Measurements from ENCODE around the gene TESK1. TPM values are rescaled to one million over a fixed set of nuclear protein-coding genes. Genes with fewer than 3 reads are reported as not detected.
A peak's percentile ranks its signal among the peaks of the same experiment; 100 is the strongest.
"Not testable (repeated sequence)": the region's sequence is repeated elsewhere in the genome, so short reads cannot be mapped to it uniquely, and the experiment has no call there.

Gene TESK1
- total and polyA plus RNA-seq, 2 of the 4 experiments (the other 2 are of a cell fraction), result 3.4 to 21.0 TPM

GRCh38 chr9:35579130-35579529 is 25.9 kb upstream of the TESK1 start:
- Histone ChIP-seq H3K4me3 (ENCODE audit: insufficient read depth, low read depth, low read length) (no peak overlapping the region), H3K9me1 (ENCODE audit: insufficient read depth, low read length) (no peaks in the 10 kb centered on the region), H3K36me3 (ENCODE audit: control insufficient read depth, insufficient read depth, low read length) (no peaks in the 10 kb centered on the region), H3K9ac (ENCODE audit: low read depth, low read length) (no peak overlapping the region), H3K27ac (ENCODE audit: insufficient read depth, low read length) (no peak overlapping the region), H4K8ac (ENCODE audit: low read depth in 2 of 2, low read length in 2 of 2) (no peak overlapping the region), H4K5ac (ENCODE audit: low read depth, low read length) (no peak overlapping the region), H3K56ac (ENCODE audit: extremely low read depth, insufficient read depth, low read length) (no peak overlapping the region), H2BK20ac (ENCODE audit: low read depth, low read length) (no peak overlapping the region), H3K9me3 (ENCODE audit: control insufficient read depth, insufficient read depth, low read length) (peaks cover 11% of the 10 kb centered on the region), H4K20me1 (ENCODE audit: insufficient read depth, low read length) (no peaks in the 10 kb centered on the region), H2BK5ac (ENCODE audit: low read depth, low read length, poor library complexity, severe bottlenecking) (no peak overlapping the region), H4K91ac (ENCODE audit: insufficient read depth, low read depth, low read length) (no peak overlapping the region), H3K4me1 (ENCODE audit: control insufficient read depth, insufficient read depth, low read length) (no peaks in the 10 kb centered on the region), H2AFZ (replicated peaks; ENCODE audit: low read length, poor library complexity) (no peak overlapping the region), H3K27me3 (ENCODE audit: control insufficient read depth, insufficient read depth, low read length) (peaks cover 8% of the 10 kb centered on the region), H3K4me2 (ENCODE audit: low read depth, low read length) (no peak overlapping the region), H3K23ac (ENCODE audit: low read depth, low read length) (no peak overlapping the region), H3K14ac (replicated peaks; ENCODE audit: low read depth, low read length) (no peak overlapping the region), H2AK5ac (ENCODE audit: low read depth, low read length) (no peak overlapping the region), H3K4ac (ENCODE audit: low read depth, low read length) (no peak overlapping the region), H2AK9ac (replicated peaks; ENCODE audit: low read depth, low read length, poor library complexity) (no peak overlapping the region), H2BK15ac (ENCODE audit: low read depth, low read length) (no peak overlapping the region), H3K79me1 (ENCODE audit: low read depth in 1 of 2, low read length in 2 of 2) (no peaks in the 10 kb centered on the region), H3K18ac (ENCODE audit: low read depth, low read length) (no peak overlapping the region), H2BK120ac (ENCODE audit: low read depth, low read length) (no peak overlapping the region)
- BruUV-seq (replicated peaks), result no TSS peak
- ATAC-seq (ENCODE audit: low read depth) (no peak), DNase-seq (peak; percentile 19)
- intact Hi-C loops (cut with micrococcal nuclease), result no loop called here
- in situ Hi-C loops (cut with MboI; ENCODE audit: low sequenced_read_pairs), result no loop called here
- TF ChIP-seq RCOR1 (IDR thresholded peaks at IDR 0.05; ENCODE audit: insufficient replicate concordance, low read length) (no peak), MAZ (IDR thresholded peaks at IDR 0.05; ENCODE audit: borderline replicate concordance, low read depth, low read length) (no peak), SMC3 (IDR thresholded peaks at IDR 0.05; ENCODE audit: low read depth, low read length) (no peak)
- ChIA-PET CTCF (no interaction called here), POLR2A (ENCODE audit: unreplicated experiment) (no interaction called here)
- no CpG with 5 or more reads among the region's 1 CpG for WGBS, 2 experiments (ENCODE audit: extremely low coverage in 2 of 2, insufficient read length in 1 of 2)
- dilution Hi-C loops (cut with HindIII; ENCODE audit: low sequenced_read_pairs, unreplicated experiment), result no loop called here

- WGBS, 2 experiments (ENCODE audit: extremely low coverage in 2 of 2, insufficient read length in 1 of 2), result 67% methylated on average over 1 of the region's 1 CpG; no CpG with 5 or more reads in 1 of the 2 experiments
- intact Hi-C loops (cut with micrococcal nuclease), result not testable (repeated sequence)
Observed at GRCh38 chr9:35579659-35580227, 25.3 kb upstream of the TESK1 start.

More at GRCh38 chr9:35579659-35580227, 25.3 kb upstream of the TESK1 start:
- H2BK15ac ChIP-seq (ENCODE audit: low read depth, low read length); H2AK5ac ChIP-seq (ENCODE audit: low read depth, low read length); in situ Hi-C loops (cut with MboI; ENCODE audit: low sequenced_read_pairs); DNase-seq; H3K9me1 ChIP-seq (ENCODE audit: insufficient read depth, low read length); H3K4me3 ChIP-seq (ENCODE audit: insufficient read depth, low read depth, low read length); H2BK120ac ChIP-seq (ENCODE audit: low read depth, low read length); H3K4me2 ChIP-seq (ENCODE audit: low read depth, low read length); H3K4ac ChIP-seq (ENCODE audit: low read depth, low read length); BruUV-seq (replicated peaks); H4K5ac ChIP-seq (ENCODE audit: low read depth, low read length); H3K27me3 ChIP-seq (ENCODE audit: control insufficient read depth, insufficient read depth, low read length); CTCF ChIA-PET; H3K79me1 ChIP-seq (ENCODE audit: low read depth in 1 of 2, low read length in 2 of 2); H3K23ac ChIP-seq (ENCODE audit: low read depth, low read length); H4K20me1 ChIP-seq (ENCODE audit: insufficient read depth, low read length); H3K56ac ChIP-seq (ENCODE audit: extremely low read depth, insufficient read depth, low read length); H4K91ac ChIP-seq (ENCODE audit: insufficient read depth, low read depth, low read length); dilution Hi-C loops (cut with HindIII; ENCODE audit: low sequenced_read_pairs, unreplicated experiment); H3K4me1 ChIP-seq (ENCODE audit: control insufficient read depth, insufficient read depth, low read length); H3K14ac ChIP-seq (replicated peaks; ENCODE audit: low read depth, low read length); POLR2A ChIA-PET (ENCODE audit: unreplicated experiment); H4K8ac ChIP-seq (ENCODE audit: low read depth in 2 of 2, low read length in 2 of 2); H3K27ac ChIP-seq (ENCODE audit: insufficient read depth, low read length); H3K9ac ChIP-seq (ENCODE audit: low read depth, low read length); H2AFZ ChIP-seq (replicated peaks; ENCODE audit: low read length, poor library complexity); H2BK5ac ChIP-seq (ENCODE audit: low read depth, low read length, poor library complexity, severe bottlenecking); H3K36me3 ChIP-seq (ENCODE audit: control insufficient read depth, insufficient read depth, low read length); ATAC-seq (ENCODE audit: low read depth); H2BK20ac ChIP-seq (ENCODE audit: low read depth, low read length); H3K18ac ChIP-seq (ENCODE audit: low read depth, low read length); H2AK9ac ChIP-seq (replicated peaks; ENCODE audit: low read depth, low read length, poor library complexity): not testable (repeated sequence)
- H3K9me3 ChIP-seq (ENCODE audit: control insufficient read depth, insufficient read depth, low read length), result peaks cover 11% of the 10 kb centered on the region

All from IMR-90 (cell line).